H1 (cell line): Measurements from ENCODE around the gene PCDHA5. TPM values are rescaled to one million over a fixed set of nuclear protein-coding genes. Genes with fewer than 3 reads are reported as not detected.

ENCODE experiments used
- CTCF ChIA-PET: fragments of 300-600 bp; sonication (Branson Sonifier 250); formaldehyde crosslinking; loops from one replicate; lab custom pipeline; 2021; ENCODE audit not compliant: partially characterized antibody; lab: Charles Lee
- POLR2A ChIA-PET: fragments of 300-600 bp; sonication (Branson Sonifier 250); formaldehyde crosslinking; loops from one replicate; lab custom pipeline; 2021; ENCODE audit warnings: inconsistent platforms; ENCODE audit not compliant: partially characterized antibody; lab: Charles Lee
- DNase-seq, 2 experiments: peaks; one replicate each; pipeline versions ENCODE4 v3.0.0 to v3.0.0-alpha.2; 2010 to 2022; ENCODE audit warnings: low spot score in 2 of 2, low read depth in 1 of 2, mixed read lengths in 1 of 2
- FAIRE-seq: peaks from 2 replicates; lab custom pipeline; 2011; peaks lifted over from hg19 to GRCh38; lab: Jason Lieb, UNC
- H2AFZ ChIP-seq: 2 replicates; pipeline ENCODE4 v1.8.1; 2012; ENCODE audit warnings: low read length, inconsistent platforms
- H2AK5ac ChIP-seq: 2 replicates; pipeline ENCODE4 v1.6.1; 2013; ENCODE audit warnings: low read depth, low read length
- H2BK120ac ChIP-seq: replicated peaks from 2 replicates; pipeline ENCODE3; 2013; ENCODE audit warnings: low read depth, low read length, inconsistent platforms
- H2BK12ac ChIP-seq: 2 replicates; pipeline ENCODE4 v1.6.1; 2013; ENCODE audit warnings: low read depth, low read length
- H2BK15ac ChIP-seq: 2 replicates; pipeline ENCODE4 v1.6.1; 2013; ENCODE audit warnings: low read length
- H2BK20ac ChIP-seq: 2 replicates; pipeline ENCODE4 v1.6.1; 2013; ENCODE audit warnings: low read length
- H2BK5ac ChIP-seq: 2 replicates; pipeline ENCODE4 v1.6.1; 2013; ENCODE audit warnings: low read depth, low read length
- H3K14ac ChIP-seq: 2 replicates; pipeline ENCODE4 v1.6.1; 2013; ENCODE audit warnings: inconsistent platforms; ENCODE audit not compliant: insufficient read length
- H3K18ac ChIP-seq: 2 replicates; pipeline ENCODE4 v1.6.1; 2013; ENCODE audit warnings: low read length; ENCODE audit errors: extremely low read depth
- H3K23ac ChIP-seq: 2 replicates; pipeline ENCODE4 v1.6.1; 2013; ENCODE audit warnings: inconsistent platforms; ENCODE audit not compliant: insufficient read length
- H3K23me2 ChIP-seq: 2 replicates; pipeline ENCODE4 v1.6.1; 2013; ENCODE audit warnings: low read depth, low read length
- H3K27ac ChIP-seq: 2 replicates; pipeline ENCODE4 v1.6.1; 2011; ENCODE audit warnings: low read depth, low read length, inconsistent platforms
- H3K27me3 ChIP-seq, 4 experiments: replicated peaks in 1 of 4; 1 replicate in 1 of 4; 2 replicates in 3 of 4; pipeline versions ENCODE4 v1.6.1 to v1.8.1; 2011 to 2013; ENCODE audit warnings: low read length in 3 of 4, mild to moderate bottlenecking in 3 of 4, inconsistent platforms in 2 of 4, mixed read lengths in 2 of 4, moderate library complexity in 1 of 4; ENCODE audit not compliant: control insufficient read depth in 3 of 4, insufficient read depth in 3 of 4; ENCODE audit errors: extremely low read depth in 1 of 4
- H3K36me3 ChIP-seq, 4 experiments: 2 replicates each; pipeline versions ENCODE4 v1.6.1 to v1.8.1; 2011 to 2013; ENCODE audit warnings: mild to moderate bottlenecking in 4 of 4, low read length in 3 of 4, moderate library complexity in 2 of 4, control low read depth in 1 of 4, inconsistent platforms in 1 of 4; ENCODE audit not compliant: insufficient read depth in 4 of 4, control insufficient read depth in 2 of 4
- H3K4ac ChIP-seq: replicated peaks from 2 replicates; pipeline ENCODE3; 2013; ENCODE audit warnings: low read length, low read depth, mixed read lengths, inconsistent platforms; ENCODE audit not compliant: insufficient read length
- H3K4me1 ChIP-seq, 4 experiments: replicated peaks in 1 of 4; 1 replicate in 1 of 4; 2 replicates in 3 of 4; pipeline versions ENCODE4 v1.6.1 to v1.8.1; 2011 to 2013; ENCODE audit warnings: low read length in 3 of 4, inconsistent platforms in 2 of 4, mixed read lengths in 1 of 4; ENCODE audit not compliant: insufficient read depth in 4 of 4, control insufficient read depth in 3 of 4
- H3K4me2 ChIP-seq, 2 experiments: 2 replicates each; pipeline versions ENCODE4 v1.6.1 to v1.8.1; 2011 to 2013; ENCODE audit warnings: low read depth in 2 of 2, low read length in 2 of 2, control low read depth in 1 of 2, inconsistent platforms in 1 of 2, mild to moderate bottlenecking in 1 of 2; ENCODE audit not compliant: insufficient read depth in 1 of 2
- H3K4me3 ChIP-seq, 4 experiments: fragments of 200-600, 300-600 bp in 1 of 4; sonication (generic), shearing (Covaris generic), sonication (Bioruptor Twin) in 1 of 4; 2 replicates each; pipeline versions ENCODE4 v1.5.1 to v1.8.1; 2011 to 2016; ENCODE audit warnings: low read length in 4 of 4, low read depth in 3 of 4, control low read depth in 2 of 4, inconsistent platforms in 2 of 4, mild to moderate bottlenecking in 2 of 4, mixed read lengths in 1 of 4, moderate library complexity in 1 of 4; ENCODE audit not compliant: insufficient read depth in 2 of 4; ENCODE audit errors: extremely low read depth in 1 of 4
- H3K56ac ChIP-seq: replicated peaks from 2 replicates; pipeline ENCODE3; 2013; ENCODE audit warnings: low read depth, mild to moderate bottlenecking, mixed read lengths, low read length, inconsistent platforms; ENCODE audit not compliant: insufficient read length
- H3K79me1 ChIP-seq: 2 replicates; pipeline ENCODE4 v1.6.1; 2013; ENCODE audit warnings: low read depth, low read length, control low read depth
- H3K79me2 ChIP-seq, 2 experiments: 2 replicates each; pipeline versions ENCODE4 v1.6.1 to v1.8.1; 2012 to 2013; ENCODE audit warnings: low read length in 2 of 2, mild to moderate bottlenecking in 2 of 2, inconsistent platforms in 1 of 2; ENCODE audit not compliant: insufficient read depth in 2 of 2, control insufficient read depth in 1 of 2
- H3K9ac ChIP-seq, 4 experiments: replicated peaks in 1 of 4; 1 replicate in 1 of 4; 2 replicates in 3 of 4; pipeline versions ENCODE4 v1.6.1 to v1.8.1; 2011 to 2013; ENCODE audit warnings: low read depth in 3 of 4, low read length in 3 of 4, control low read depth in 2 of 4, mild to moderate bottlenecking in 2 of 4, moderate library complexity in 2 of 4, inconsistent platforms in 1 of 4; ENCODE audit errors: extremely low read depth in 1 of 4
- H3K9me3 ChIP-seq, 2 experiments: 2 replicates each; pipeline versions ENCODE4 v1.6.1 to v1.8.1; 2012 to 2013; ENCODE audit warnings: mild to moderate bottlenecking in 2 of 2, moderate library complexity in 2 of 2, control low read depth in 1 of 2, inconsistent platforms in 1 of 2, low read depth in 1 of 2, low read length in 1 of 2, mixed read lengths in 1 of 2; ENCODE audit not compliant: insufficient read depth in 2 of 2
- H4K20me1 ChIP-seq, 2 experiments: replicated peaks in 1 of 2; 2 replicates each; pipeline versions ENCODE3 to v1.8.1; 2011 to 2013; ENCODE audit warnings: inconsistent platforms in 2 of 2, low read length in 2 of 2, mild to moderate bottlenecking in 1 of 2; ENCODE audit not compliant: insufficient read depth in 2 of 2, control insufficient read depth in 1 of 2
- H4K5ac ChIP-seq: 2 replicates; pipeline ENCODE4 v1.6.1; 2013; ENCODE audit warnings: low read length, low read depth, mixed read lengths, inconsistent platforms; ENCODE audit not compliant: insufficient read length
- H4K8ac ChIP-seq: 2 replicates; pipeline ENCODE4 v1.8.0; 2013; ENCODE audit warnings: mild to moderate bottlenecking, moderate library complexity, low read length, inconsistent platforms; ENCODE audit not compliant: insufficient read depth; ENCODE audit errors: extremely low read depth
- H4K91ac ChIP-seq: replicated peaks from 2 replicates; pipeline ENCODE3; 2013; ENCODE audit warnings: low read length, mixed read lengths, inconsistent platforms; ENCODE audit not compliant: insufficient read length
- POLR2AphosphoS5 ChIP-seq: IDR thresholded peaks from 2 replicates; pipeline ENCODE4 v1.6.1; 2011; ENCODE audit warnings: low read depth, low read length
- RAD21 ChIP-seq, 2 experiments: IDR thresholded peaks in 1 of 2; conservative IDR thresholded peaks in 1 of 2; 2 replicates each; pipeline ENCODE4 v1.6.1; 2011; ENCODE audit warnings: low read depth in 2 of 2, low read length in 2 of 2, improper control_type of control experiment in 1 of 2, inconsistent platforms in 1 of 2, mild to moderate bottlenecking in 1 of 2, moderate library complexity in 1 of 2
- SIN3A ChIP-seq, 2 experiments: IDR thresholded peaks in 1 of 2; conservative IDR thresholded peaks in 1 of 2; 2 replicates each; pipeline ENCODE4 v1.6.1; 2011 to 2012; ENCODE audit warnings: low read length in 2 of 2, improper control_type of control experiment in 1 of 2, low read depth in 1 of 2, mild to moderate bottlenecking in 1 of 2
- SP4 ChIP-seq: IDR thresholded peaks from 2 replicates; pipeline ENCODE4 v1.6.1; 2012; ENCODE audit warnings: low read length, inconsistent platforms
- TAF1 ChIP-seq: IDR thresholded peaks from 2 replicates; pipeline ENCODE4 v1.6.1; 2011; ENCODE audit warnings: mild to moderate bottlenecking, low read depth, low read length
- YY1 ChIP-seq: IDR thresholded peaks from 2 replicates; pipeline ENCODE4 v1.6.1; 2011; ENCODE audit warnings: low read depth, mild to moderate bottlenecking, low read length
- WGBS, 2 experiments: shearing (Covaris generic) in 1 of 2; methylation state at CpG; one replicate each; pipeline versions ENCODE4 v1.1.6 to v1.1.7; 2013 to 2015; ENCODE audit warnings: low lambda C conversion rate in 2 of 2, mixed read lengths in 2 of 2, inconsistent platforms in 1 of 2, low coverage in 1 of 2, missing lambda C conversion rate in 1 of 2; ENCODE audit not compliant: insufficient replicate concordance in 2 of 2, insufficient coverage in 1 of 2, insufficient read length in 1 of 2; ENCODE audit errors: extremely low coverage in 1 of 2, missing lambda C conversion rate in 1 of 2; 5-methylcytosine and 5-hydroxymethylcytosine counted together
- polyA plus RNA-seq, 7 experiments: library from polyadenylated mRNA; depleted of rRNA in 3 of 7; stranded (reverse) in 5 of 7; unstranded in 2 of 7; fragments of >200 nt in 5 of 7; fragments of 200-250 nt in 2 of 7; gene quantifications; 1 replicate in 5 of 7; 2 replicates in 1 of 7; 4 replicates in 1 of 7; pipeline versions ENCODE4 v1.2.1 to v1.2.3, GENCODE V29; 2011 to 2013; ENCODE audit warnings: missing spikeins in 2 of 7, mixed read lengths in 2 of 7
- total RNA-seq: library from RNA; stranded (reverse); fragmentation: NEBNext Ultra II Directional; extraction: Animal tissue kit (Norgen Biotek cat#: 25700); gene quantifications from 2 replicates; pipeline ENCODE4 v1.2.1, GENCODE V29; 2021
- TF ChIP-seq, protein P1 (sequence below), 3 experiments: IDR thresholded peaks; 1 replicate in 2 of 3; 2 replicates in 1 of 3; pipeline versions ENCODE4 v1.5.1 to v1.6.1; 2011; ENCODE audit warnings: low read length in 3 of 3, mild to moderate bottlenecking in 3 of 3, inconsistent platforms in 2 of 3, low read depth in 1 of 3, moderate library complexity in 1 of 3; ENCODE audit not compliant: insufficient read depth in 1 of 3; ENCODE audit errors: control extremely low read depth in 1 of 3

PCDHA5 gene
- total and polyA plus RNA-seq, 2 of the 8 experiments (the other 6 are each of a cell fraction or from before 2014, with no cell fraction given), result 0.33 to 0.76 TPM

DNA sequence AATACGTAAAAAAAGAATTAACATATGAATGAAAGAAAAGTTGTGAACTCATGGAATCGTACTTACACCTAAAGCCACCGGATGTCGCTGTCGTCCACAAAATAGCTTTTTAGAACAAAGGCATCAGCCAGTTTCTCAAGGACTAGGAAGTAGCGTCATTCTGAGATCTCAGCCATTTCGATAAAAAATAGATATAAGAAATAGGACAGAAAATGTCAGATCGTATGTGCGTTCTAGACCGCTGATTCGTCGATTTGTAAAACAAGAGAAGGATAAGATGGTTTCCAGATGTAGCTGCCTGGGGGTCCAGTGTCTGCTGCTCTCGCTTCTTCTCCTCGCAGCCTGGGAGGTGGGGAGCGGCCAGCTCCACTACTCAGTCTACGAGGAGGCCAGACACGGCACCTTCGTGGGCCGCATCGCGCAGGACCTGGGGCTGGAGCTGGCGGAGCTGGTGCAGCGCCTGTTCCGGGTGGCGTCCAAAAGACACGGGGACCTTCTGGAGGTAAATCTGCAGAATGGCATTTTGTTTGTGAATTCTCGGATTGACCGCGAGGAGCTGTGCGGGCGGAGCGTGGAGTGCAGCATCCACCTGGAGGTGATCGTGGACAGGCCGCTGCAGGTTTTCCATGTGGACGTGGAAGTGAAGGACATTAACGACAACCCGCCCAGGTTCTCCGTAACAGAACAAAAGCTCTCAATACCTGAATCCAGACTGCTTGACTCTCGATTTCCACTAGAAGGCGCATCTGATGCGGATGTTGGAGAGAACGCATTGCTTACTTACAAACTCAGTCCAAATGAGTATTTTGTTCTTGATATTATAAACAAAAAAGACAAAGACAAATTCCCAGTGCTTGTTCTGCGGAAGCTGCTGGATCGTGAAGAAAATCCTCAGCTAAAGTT, 34.6 kb downstream of the PCDHA5 start, which contains the start of gene PCDHA10:
Gene PCDHA10 (plus strand): TSS at position 126 of the 903 bp plus-strand sequence. CDS start 152 bp downstream, at position 278.
- no peak within 1 kb of the TSS for H2BK12ac ChIP-seq
- no peak for DNase-seq
- 11% methylated on average over 36 of the region's 44 CpGs; no CpG with 5 or more reads in 1 of the 2 experiments for WGBS, 2 experiments
- ChIA-PET POLR2A (interaction anchor here (1.2 to 2.1 kb wide), 4 partner anchors 14 to 184 kb away, joined by 3 to 7 read pairs (median 6); no protein-coding TSS in a partner anchor), CTCF (interaction anchor here (0.6 to 3.4 kb wide), 37 partner anchors 9 to 335 kb away, joined by 3 to 23 read pairs (median 4); partner anchors contain the start of genes DND1, PCDHA11, PCDHA12 and PCDHA4)
- no peaks in the 10 kb centered on the region for H3K23me2 ChIP-seq
- H3K23ac ChIP-seq, result no peak within 1 kb of the TSS
- H3K27ac ChIP-seq, result no peak within 1 kb of the TSS; the same call in 1 of the 2 replicates
- H3K4me2 ChIP-seq, result peak within 1 kb of the TSS; percentile 67 to 69
- no peak within 1 kb of the TSS for H2BK120ac ChIP-seq
- peaks cover 0 to 13% of the 10 kb centered on the region in 2 experiments; a peak in 1 of 4 replicates for H3K9me3 ChIP-seq
- no peak within 1 kb of the TSS for H2BK20ac ChIP-seq
- H4K20me1 ChIP-seq, result no peaks in the 10 kb centered on the region
- H3K36me3 ChIP-seq, result peaks cover 0 to 6% (median 0%) of the 10 kb centered on the region in 4 experiments; a peak in 1 of 8 replicates
- H3K9ac ChIP-seq, result peak within 1 kb of the TSS; percentile 62 to 85 (median 72); a peak in 6 of 7 replicates
- H3K18ac ChIP-seq, result no peak within 1 kb of the TSS
- no peak within 1 kb of the TSS for H3K4ac ChIP-seq
- FAIRE-seq, result no peak
- peak within 1 kb of the TSS; percentile 95 for H2AFZ ChIP-seq
- H3K4me1 ChIP-seq, result no peaks in the 10 kb centered on the region
- no peaks in the 10 kb centered on the region for H3K79me1 ChIP-seq
- no peak within 1 kb of the TSS for H4K5ac ChIP-seq
- peak within 1 kb of the TSS; percentile 67 to 83 (median 72) for H3K4me3 ChIP-seq
- H3K56ac ChIP-seq, result no peak within 1 kb of the TSS
- no peak within 1 kb of the TSS for H2AK5ac ChIP-seq
- H3K14ac ChIP-seq, result no peak within 1 kb of the TSS
- no peak within 1 kb of the TSS for H2BK15ac ChIP-seq
- no peaks in the 10 kb centered on the region for H3K27me3 ChIP-seq
- peak within 1 kb of the TSS; percentile 35; the same call in 1 of the 2 replicates for H4K8ac ChIP-seq
- no peak within 1 kb of the TSS for H2BK5ac ChIP-seq
- H4K91ac ChIP-seq, result no peak within 1 kb of the TSS
- no peaks in the 10 kb centered on the region for H3K79me2 ChIP-seq
- TF ChIP-seq SP4 (no peak), POLR2AphosphoS5 (peak; percentile 44; the same call in 1 of the 2 replicates), SIN3A (conservative IDR thresholded peaks at IDR 0.05 in 1 of 2, IDR thresholded peaks at IDR 0.05 in 1 of 2; ENCODE audit: low read depth in 1 of 2, low read length in 2 of 2) (peak in 1 of 2 experiments; percentile 47; a peak in 1 of 4 replicates), TAF1 (0 out of 2 replicates have a peak, but pooled peaks have one; percentile 9), YY1 (no peak), RAD21 (IDR thresholded peaks at IDR 0.05 in 1 of 2, conservative IDR thresholded peaks at IDR 0.05 in 1 of 2; ENCODE audit: low read depth in 2 of 2, low read length in 2 of 2) (peak; percentile 45 to 57; a peak in 3 of 4 replicates)
- TF ChIP-seq, protein P1, sequence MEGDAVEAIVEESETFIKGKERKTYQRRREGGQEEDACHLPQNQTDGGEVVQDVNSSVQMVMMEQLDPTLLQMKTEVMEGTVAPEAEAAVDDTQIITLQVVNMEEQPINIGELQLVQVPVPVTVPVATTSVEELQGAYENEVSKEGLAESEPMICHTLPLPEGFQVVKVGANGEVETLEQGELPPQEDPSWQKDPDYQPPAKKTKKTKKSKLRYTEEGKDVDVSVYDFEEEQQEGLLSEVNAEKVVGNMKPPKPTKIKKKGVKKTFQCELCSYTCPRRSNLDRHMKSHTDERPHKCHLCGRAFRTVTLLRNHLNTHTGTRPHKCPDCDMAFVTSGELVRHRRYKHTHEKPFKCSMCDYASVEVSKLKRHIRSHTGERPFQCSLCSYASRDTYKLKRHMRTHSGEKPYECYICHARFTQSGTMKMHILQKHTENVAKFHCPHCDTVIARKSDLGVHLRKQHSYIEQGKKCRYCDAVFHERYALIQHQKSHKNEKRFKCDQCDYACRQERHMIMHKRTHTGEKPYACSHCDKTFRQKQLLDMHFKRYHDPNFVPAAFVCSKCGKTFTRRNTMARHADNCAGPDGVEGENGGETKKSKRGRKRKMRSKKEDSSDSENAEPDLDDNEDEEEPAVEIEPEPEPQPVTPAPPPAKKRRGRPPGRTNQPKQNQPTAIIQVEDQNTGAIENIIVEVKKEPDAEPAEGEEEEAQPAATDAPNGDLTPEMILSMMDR (IDR thresholded peaks at IDR 0.05; ENCODE audit: control extremely low read depth in 1 of 3, insufficient read depth in 1 of 3, low read depth in 1 of 3, low read length in 3 of 3), result peak in 2 of 3 experiments; percentile 40 to 47; a peak in 3 of 4 replicates
